Ammon's horn (tissue), 1 donor: ENCODE data around the gene VPS13C.

Experiments
- DNase-seq: peaks from one replicate; pipeline ENCODE4 v3.0.0-alpha.2; 2016; ENCODE audit warnings: low spot score

VPS13C gene

DNA sequence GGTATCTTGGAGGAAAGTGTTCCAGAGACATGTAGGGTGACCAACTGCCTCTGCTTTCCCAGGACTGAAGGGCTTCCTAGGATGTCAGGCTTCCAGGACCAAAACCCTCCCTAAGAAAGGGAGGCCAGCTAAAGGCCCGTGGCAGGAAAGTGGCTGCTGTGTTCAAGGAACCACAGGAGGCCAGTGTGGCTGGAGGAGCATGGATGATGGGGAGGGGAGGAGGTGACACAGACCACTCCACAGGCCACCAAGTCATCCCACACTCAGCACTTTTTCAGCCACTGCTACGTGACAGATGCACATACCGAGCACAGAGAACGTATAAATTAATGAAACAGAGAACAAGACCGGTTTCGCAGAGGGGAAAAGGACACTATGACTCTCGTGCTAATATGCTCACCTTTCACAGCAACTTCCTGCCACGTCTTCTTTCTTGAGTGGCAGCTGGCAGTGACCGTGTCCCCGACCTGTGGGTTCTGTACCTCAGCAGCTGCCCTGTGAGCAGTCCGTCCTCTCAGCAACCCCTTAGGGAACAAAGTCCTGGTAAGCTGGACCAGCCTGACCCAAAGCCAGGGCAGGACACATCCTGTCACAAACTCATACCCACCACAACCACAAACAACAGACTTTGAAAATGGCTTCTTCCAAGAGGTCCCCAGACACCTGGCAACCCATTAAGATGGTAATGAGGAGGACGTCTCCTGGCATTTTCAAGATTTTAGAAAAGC is 244.7 kb downstream of the VPS13C start:
- DNase-seq, result no peak

DNA sequence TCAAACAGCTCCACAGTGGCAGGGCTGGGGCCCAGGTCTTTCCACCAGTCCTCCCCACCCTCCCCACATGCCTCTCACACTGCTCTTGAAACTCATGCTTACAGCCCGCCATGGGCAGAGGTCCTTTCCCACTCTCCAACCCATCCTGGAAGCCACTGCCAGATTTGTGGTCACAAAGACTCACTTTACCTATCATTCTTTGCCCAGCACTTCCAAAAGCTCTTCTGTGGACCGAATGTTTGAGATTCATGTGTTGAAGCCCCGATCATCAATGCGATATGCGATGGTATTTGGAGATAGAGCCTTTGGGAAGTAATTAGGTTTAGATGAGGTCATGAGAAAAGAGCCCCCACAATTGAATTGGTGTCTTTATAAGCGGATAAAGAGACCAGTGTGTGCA is 247.8 kb downstream of the VPS13C start:
- no peak for DNase-seq

DNA sequence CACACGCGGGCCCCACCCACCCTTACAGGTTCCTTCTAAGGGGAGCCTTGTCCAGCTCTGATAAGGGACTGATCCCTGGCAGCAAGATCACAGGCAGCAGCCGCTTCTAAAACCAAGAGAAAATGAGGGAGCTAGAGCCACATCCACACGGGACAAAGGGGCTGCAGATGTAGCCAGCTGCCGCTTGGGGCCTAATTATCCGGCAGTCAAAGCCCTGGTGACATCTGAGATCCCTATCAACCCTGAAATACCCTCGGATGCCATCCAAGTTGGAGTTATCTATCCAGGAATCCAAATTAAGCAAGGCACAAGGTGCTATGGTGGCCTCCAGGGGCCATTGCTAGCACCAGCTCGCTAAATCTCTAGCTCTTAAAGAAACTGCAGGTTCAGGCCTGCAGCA is 248.3 kb downstream of the VPS13C start:
- DNase-seq, result no peak

DNA sequence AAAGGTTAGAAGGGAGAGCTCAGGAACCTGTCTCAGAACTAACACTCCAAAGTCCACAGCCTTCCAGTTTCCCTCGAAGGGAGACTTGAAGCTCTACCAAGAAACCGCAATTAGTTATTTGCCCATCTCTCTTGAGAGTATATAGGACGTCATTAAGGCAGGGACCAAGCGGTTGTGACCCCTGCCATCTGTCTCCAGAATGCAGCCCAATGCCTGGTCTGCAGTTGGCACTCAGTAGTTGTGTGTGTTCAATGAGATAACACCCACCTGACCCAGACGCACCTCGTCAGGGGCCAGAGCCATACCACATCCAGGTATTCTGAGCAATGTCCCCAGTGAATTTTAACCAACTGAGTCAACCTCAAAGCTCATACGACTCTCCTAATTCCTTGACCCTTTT is 251.0 kb downstream of the VPS13C start:
- DNase-seq, result no peak

DNA sequence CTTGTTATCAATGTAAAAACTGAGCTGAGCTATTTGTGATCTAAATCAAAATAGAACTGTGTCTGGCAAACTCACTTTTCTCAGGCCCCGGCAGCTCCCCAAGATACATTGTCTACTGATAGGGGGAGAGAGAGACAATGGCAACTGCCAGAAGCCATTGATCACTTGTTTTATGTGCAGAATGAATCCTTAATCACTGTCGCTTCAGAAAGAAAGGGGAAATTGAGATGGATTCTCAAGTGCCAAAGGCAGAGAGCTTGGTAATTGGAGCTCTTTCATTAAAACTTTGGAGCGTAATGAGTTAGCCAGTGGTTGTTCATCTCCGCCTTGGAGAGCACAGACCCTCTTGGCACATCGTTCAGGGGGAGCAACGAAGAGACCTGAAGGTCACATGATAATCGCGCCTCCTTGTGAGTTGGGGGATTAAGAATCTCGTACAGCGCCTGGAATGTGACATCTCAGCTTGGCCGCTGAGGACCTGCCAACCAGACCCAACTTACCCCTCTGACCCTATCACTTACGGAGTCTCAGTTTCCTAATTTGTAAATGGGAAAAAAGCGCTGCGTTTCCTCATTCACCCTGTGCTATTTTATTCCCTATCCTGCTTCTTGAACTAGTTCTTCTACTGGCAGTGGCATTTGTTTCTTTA is 252.8 kb downstream of the VPS13C start:
- no peak for DNase-seq
